ENCODE data around the gene WBP4. TPM values are rescaled to one million over a fixed set of nuclear protein-coding genes. Genes with fewer than 3 reads are reported as not detected.

WBP4 gene
- total RNA-seq, 3 donors from 2014 or later = 12.7 to 16.5 (median 13.1) TPM

DNA sequence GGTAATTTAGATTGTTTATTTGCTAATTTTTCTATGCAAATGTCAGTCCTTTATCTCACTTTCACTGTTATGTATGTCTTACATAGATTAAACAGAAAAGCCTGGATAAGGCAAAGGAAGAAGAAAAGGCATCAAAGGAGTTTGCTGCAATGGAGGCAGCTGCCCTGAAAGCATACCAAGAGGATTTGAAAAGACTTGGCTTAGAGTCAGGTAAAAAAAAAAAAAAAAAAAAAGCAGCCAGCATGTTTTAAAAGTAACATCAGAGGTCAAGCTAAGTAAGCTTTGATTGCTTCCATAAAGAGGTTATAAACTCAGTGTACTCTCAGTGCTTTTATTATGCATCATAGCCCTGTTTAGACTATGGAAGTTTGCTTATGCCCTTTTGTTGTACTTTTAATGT is 3.8 kb downstream of the WBP4 start:
- TF ChIP-seq POLR2AphosphoS5 (IDR thresholded peaks at IDR 0.05) (no peak), POLR2A (IDR thresholded peaks at IDR 0.05) (no peak)
- TF ChIP-seq, protein P1, sequence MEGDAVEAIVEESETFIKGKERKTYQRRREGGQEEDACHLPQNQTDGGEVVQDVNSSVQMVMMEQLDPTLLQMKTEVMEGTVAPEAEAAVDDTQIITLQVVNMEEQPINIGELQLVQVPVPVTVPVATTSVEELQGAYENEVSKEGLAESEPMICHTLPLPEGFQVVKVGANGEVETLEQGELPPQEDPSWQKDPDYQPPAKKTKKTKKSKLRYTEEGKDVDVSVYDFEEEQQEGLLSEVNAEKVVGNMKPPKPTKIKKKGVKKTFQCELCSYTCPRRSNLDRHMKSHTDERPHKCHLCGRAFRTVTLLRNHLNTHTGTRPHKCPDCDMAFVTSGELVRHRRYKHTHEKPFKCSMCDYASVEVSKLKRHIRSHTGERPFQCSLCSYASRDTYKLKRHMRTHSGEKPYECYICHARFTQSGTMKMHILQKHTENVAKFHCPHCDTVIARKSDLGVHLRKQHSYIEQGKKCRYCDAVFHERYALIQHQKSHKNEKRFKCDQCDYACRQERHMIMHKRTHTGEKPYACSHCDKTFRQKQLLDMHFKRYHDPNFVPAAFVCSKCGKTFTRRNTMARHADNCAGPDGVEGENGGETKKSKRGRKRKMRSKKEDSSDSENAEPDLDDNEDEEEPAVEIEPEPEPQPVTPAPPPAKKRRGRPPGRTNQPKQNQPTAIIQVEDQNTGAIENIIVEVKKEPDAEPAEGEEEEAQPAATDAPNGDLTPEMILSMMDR (IDR thresholded peaks at IDR 0.05) = no peak
- no peaks in the 10 kb centered on the region for H3K36me3 ChIP-seq
- no peak for DNase-seq (ENCODE audit: low spot score in 2 of 2)
- intact Hi-C loops (cut with DNase I; ENCODE audit: low total_unique reads) = no loop called here
- peaks cover 0 to 24% of the 10 kb centered on the region in 2 donors for H3K4me1 ChIP-seq
- H3K9me3 ChIP-seq = no peaks in the 10 kb centered on the region
- no peaks in the 10 kb centered on the region for H3K27me3 ChIP-seq
- H3K4me3 ChIP-seq = no peak overlapping the region
- H3K27ac ChIP-seq = peak overlapping the region; percentile 64 to 96

DNA sequence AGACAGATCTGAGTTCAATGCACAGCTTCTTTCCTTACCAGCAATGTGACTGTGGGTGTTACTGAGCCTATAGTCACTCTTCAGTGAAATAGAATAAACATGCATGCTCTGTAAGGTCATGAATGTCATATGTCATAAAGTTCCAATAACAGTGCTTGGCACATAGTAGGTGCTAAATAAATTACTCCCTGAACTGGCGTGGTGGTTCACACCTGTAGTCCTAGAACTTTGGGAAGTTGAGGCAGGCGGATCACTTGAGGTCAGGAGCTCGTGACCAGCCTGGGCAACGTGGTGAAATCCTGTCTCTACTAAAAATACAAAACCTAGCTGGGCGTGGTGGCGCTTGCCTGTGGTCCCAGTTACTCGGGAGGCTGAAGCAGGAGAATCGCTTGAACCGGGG is 13.2 kb downstream of the WBP4 start:
- intact Hi-C loops (cut with DNase I; ENCODE audit: low total_unique reads) = no loop called here
- no peaks in the 10 kb centered on the region for H3K36me3 ChIP-seq
- no peaks in the 10 kb centered on the region for H3K9me3 ChIP-seq
- TF ChIP-seq POLR2A (IDR thresholded peaks at IDR 0.05) (no peak), POLR2AphosphoS5 (IDR thresholded peaks at IDR 0.05) (no peak)
- TF ChIP-seq, protein P1 (IDR thresholded peaks at IDR 0.05) = no peak
- DNase-seq (ENCODE audit: low spot score in 2 of 2) = no peak
- H3K27me3 ChIP-seq = no peaks in the 10 kb centered on the region
- no peak overlapping the region for H3K27ac ChIP-seq
- no peaks in the 10 kb centered on the region for H3K4me1 ChIP-seq
- no peak overlapping the region for H3K4me3 ChIP-seq

DNA sequence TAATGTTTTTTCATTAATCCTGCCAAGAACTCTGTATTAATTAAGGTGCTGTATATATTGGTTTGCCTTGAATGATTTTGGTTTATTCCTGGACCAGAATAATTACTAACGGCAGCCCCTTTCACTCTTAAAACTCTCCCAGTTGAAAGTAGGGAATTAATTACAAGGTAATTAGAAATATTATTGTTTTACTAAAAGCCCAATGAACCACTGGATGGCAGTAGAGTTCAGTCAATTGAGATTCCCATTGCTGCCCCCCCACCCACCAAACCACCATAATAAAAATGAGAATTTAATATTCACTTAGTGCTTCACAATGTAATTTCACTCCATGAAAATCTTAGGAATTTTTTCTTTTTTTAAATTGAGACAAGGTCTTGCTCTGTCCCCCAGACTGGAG is 13.7 kb downstream of the WBP4 start:
- Histone ChIP-seq H3K27ac (no peak overlapping the region), H3K9me3 (no peaks in the 10 kb centered on the region), H3K36me3 (no peaks in the 10 kb centered on the region), H3K27me3 (no peaks in the 10 kb centered on the region), H3K4me3 (no peak overlapping the region), H3K4me1 (no peaks in the 10 kb centered on the region)
- DNase-seq (ENCODE audit: low spot score in 2 of 2) = no peak
- intact Hi-C loops (cut with DNase I; ENCODE audit: low total_unique reads) = no loop called here
- TF ChIP-seq POLR2A (IDR thresholded peaks at IDR 0.05) (no peak), POLR2AphosphoS5 (IDR thresholded peaks at IDR 0.05) (no peak)
- TF ChIP-seq, protein P1 (IDR thresholded peaks at IDR 0.05) = peak in 2 of 3 donors; percentile 45 to 70

DNA sequence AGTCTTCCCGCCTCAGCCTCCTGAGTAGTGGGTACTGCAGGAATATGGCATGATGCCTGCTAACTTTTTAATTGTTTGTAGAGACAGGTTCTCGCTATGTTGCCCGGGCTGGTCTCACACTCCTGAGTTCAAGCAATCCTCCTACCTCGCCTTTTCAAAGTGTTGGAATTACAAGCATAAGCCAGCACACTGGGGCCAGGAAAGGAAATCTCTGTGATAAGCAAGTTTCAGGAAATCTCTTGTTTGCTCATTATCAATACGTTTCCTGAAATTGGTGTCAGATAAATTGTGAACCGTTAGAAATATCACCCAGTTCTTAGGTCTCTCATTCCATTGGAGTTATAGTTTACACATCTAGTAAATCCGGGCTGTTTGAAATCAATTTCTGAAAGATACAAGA is 14.2 kb downstream of the WBP4 start:
- intact Hi-C loops (cut with DNase I; ENCODE audit: low total_unique reads) = no loop called here
- H3K27ac ChIP-seq = no peak overlapping the region
- H3K4me3 ChIP-seq = no peak overlapping the region
- no peaks in the 10 kb centered on the region for H3K36me3 ChIP-seq
- TF ChIP-seq POLR2AphosphoS5 (IDR thresholded peaks at IDR 0.05) (no peak), POLR2A (IDR thresholded peaks at IDR 0.05) (no peak)
- TF ChIP-seq, protein P1 (IDR thresholded peaks at IDR 0.05) = no peak
- H3K4me1 ChIP-seq = no peaks in the 10 kb centered on the region
- DNase-seq (ENCODE audit: low spot score in 2 of 2) = no peak
- H3K9me3 ChIP-seq = no peaks in the 10 kb centered on the region
- H3K27me3 ChIP-seq = no peaks in the 10 kb centered on the region

DNA sequence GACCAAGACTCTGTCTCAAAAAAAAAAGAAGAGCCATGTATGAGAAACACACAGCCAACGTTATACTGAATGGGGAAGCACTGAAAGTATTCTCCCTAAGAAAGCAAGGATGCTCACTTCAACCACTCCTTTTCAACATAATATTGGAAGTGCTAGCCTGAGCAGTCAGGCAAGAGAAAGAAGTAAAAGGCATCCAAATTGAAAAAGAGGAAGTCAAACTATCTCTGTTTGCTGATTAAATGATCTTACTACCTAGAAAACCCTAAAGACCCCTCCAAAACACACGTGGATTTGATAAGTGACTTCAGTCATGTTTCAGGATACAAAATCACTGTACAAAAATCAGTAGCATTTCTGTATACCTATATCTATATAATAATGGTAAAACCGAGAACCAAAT is 16.2 kb downstream of the WBP4 start:
- H3K27ac ChIP-seq = no peak overlapping the region
- intact Hi-C loops (cut with DNase I; ENCODE audit: low total_unique reads) = no loop called here
- H3K4me1 ChIP-seq = no peaks in the 10 kb centered on the region
- H3K27me3 ChIP-seq = no peaks in the 10 kb centered on the region
- no peaks in the 10 kb centered on the region for H3K9me3 ChIP-seq
- TF ChIP-seq, protein P1 (IDR thresholded peaks at IDR 0.05) = no peak
- TF ChIP-seq POLR2AphosphoS5 (IDR thresholded peaks at IDR 0.05) (no peak), POLR2A (IDR thresholded peaks at IDR 0.05) (no peak)
- H3K4me3 ChIP-seq = no peak overlapping the region
- no peaks in the 10 kb centered on the region for H3K36me3 ChIP-seq
- DNase-seq (ENCODE audit: low spot score in 2 of 2) = no peak

Measured in breast epithelium (tissue), 4 donors.